NCI-H2196 treated with DMSO at 0.1 percent for 48 hours (cell line): ENCODE measurements around the gene GPR137B.
"Not testable (repeated sequence)": the region's sequence is repeated elsewhere in the genome, so short reads cannot be mapped to it uniquely, and the experiment has no call there.

Experiments used
- DNase-seq: peaks from one replicate; lab custom pipeline; 2025; ENCODE audit not compliant: unreplicated experiment; lab: John Stamatoyannopoulos, UW

GPR137B gene

GRCh38 chr1:236160540-236161127, 18.3 kb downstream of the GPR137B start:
- no peak for DNase-seq

GRCh38 chr1:236161230-236161629, 18.9 kb downstream of the GPR137B start:
- no peak for DNase-seq

- DNase-seq = not testable (repeated sequence)
Measured at GRCh38 chr1:236161755-236162154, 19.4 kb downstream of the GPR137B start.

- DNase-seq = no peak
Measured at GRCh38 chr1:236163463-236164153, 21.3 kb downstream of the GPR137B start.

GRCh38 chr1:236164273-236164672, 21.9 kb downstream of the GPR137B start:
- DNase-seq = no peak

GRCh38 chr1:236165238-236165981, 23.1 kb downstream of the GPR137B start:
- DNase-seq = no peak

GRCh38 chr1:236166041-236166440, 23.7 kb downstream of the GPR137B start:
- DNase-seq = no peak

- no peak for DNase-seq
Measured at GRCh38 chr1:236167154-236167553, 24.8 kb downstream of the GPR137B start.

- no peak for DNase-seq
Measured at GRCh38 chr1:236167578-236167977, 25.2 kb downstream of the GPR137B start.

GRCh38 chr1:236168716-236169429, 26.5 kb downstream of the GPR137B start:
- no peak for DNase-seq

GRCh38 chr1:236172041-236172579, 29.8 kb downstream of the GPR137B start:
- no peak for DNase-seq

- DNase-seq = no peak
Measured at GRCh38 chr1:236173174-236173767, 30.9 kb downstream of the GPR137B start.

GRCh38 chr1:236175642-236176336, 33.5 kb downstream of the GPR137B start:
- DNase-seq = no peak

GRCh38 chr1:236176337-236177336, 34.3 kb downstream of the GPR137B start:
- DNase-seq = no peak

GRCh38 chr1:236179634-236180033, 37.3 kb downstream of the GPR137B start:
- DNase-seq = no peak

GRCh38 chr1:236181059-236181458, 38.7 kb downstream of the GPR137B start:
- DNase-seq = no peak

GRCh38 chr1:236185687-236186086, 43.3 kb downstream of the GPR137B start:
- no peak for DNase-seq

- not testable (repeated sequence) for DNase-seq
Measured at GRCh38 chr1:236186471-236186870, 44.1 kb downstream of the GPR137B start.

GRCh38 chr1:236188084-236188483, 45.7 kb downstream of the GPR137B start:
- not testable (repeated sequence) for DNase-seq
